ENCODE results near the gene BPI. TPM values are rescaled to one million over a fixed set of nuclear protein-coding genes. Genes with fewer than 3 reads are reported as not detected.
A peak's percentile ranks its signal among the peaks of the same experiment; 100 is the strongest.

BPI gene
- total and polyA plus RNA-seq, 4 donors: 0.31 to 5.6 (median 1.1) TPM

GRCh38 chr20:38269715-38270114, 34.2 kb upstream of the BPI start:
- 85 to 92% methylated on average over 6 of the region's 6 CpGs for WGBS, 2 donors
- H3K4me3 ChIP-seq: no peak overlapping the region
- no peak for ATAC-seq (ENCODE audit: insufficient read depth, low FRiP score)
- peaks cover 0 to 6% (median 0%) of the 10 kb centered on the region in 5 donors for H3K4me1 ChIP-seq (ENCODE audit: control insufficient read depth in 5 of 5, insufficient read depth in 5 of 5, low read length in 5 of 5)
- H3K9ac ChIP-seq (ENCODE audit: insufficient read depth in 1 of 2, low read length in 2 of 2): no peak overlapping the region
- peaks cover 0 to 2% (median 0%) of the 10 kb centered on the region in 4 donors for H3K9me3 ChIP-seq (ENCODE audit: control insufficient read depth in 4 of 4, insufficient read depth in 3 of 4, low read length in 3 of 4)
- no peaks in the 10 kb centered on the region for H3K36me3 ChIP-seq (ENCODE audit: control insufficient read depth in 4 of 4, insufficient read depth in 4 of 4, low read length in 4 of 4)
- DNase-seq: no peak
- TF ChIP-seq CTCF (IDR thresholded peaks at IDR 0.05; ENCODE audit: control extremely low read depth, extremely low read depth): no peak
- H3K27ac ChIP-seq (ENCODE audit: low read depth in 1 of 2, low read length in 1 of 2): no peak overlapping the region
- H3K27me3 ChIP-seq (ENCODE audit: control insufficient read depth in 3 of 3, insufficient read depth in 3 of 3, low read length in 2 of 3): no peaks in the 10 kb centered on the region

GRCh38 chr20:38270869-38271605, 32.9 kb upstream of the BPI start:
- Histone ChIP-seq H3K9me3 (ENCODE audit: control insufficient read depth in 4 of 4, insufficient read depth in 3 of 4, low read length in 3 of 4) (no peaks in the 10 kb centered on the region), H3K27ac (ENCODE audit: low read depth in 1 of 2, low read length in 1 of 2) (no peak overlapping the region), H3K4me3 (no peak overlapping the region), H3K9ac (ENCODE audit: insufficient read depth in 1 of 2, low read length in 2 of 2) (no peak overlapping the region), H3K36me3 (ENCODE audit: control insufficient read depth in 4 of 4, insufficient read depth in 4 of 4, low read length in 4 of 4) (no peaks in the 10 kb centered on the region), H3K4me1 (ENCODE audit: control insufficient read depth in 5 of 5, insufficient read depth in 5 of 5, low read length in 5 of 5) (peaks cover 0 to 6% (median 0%) of the 10 kb centered on the region in 5 donors), H3K27me3 (ENCODE audit: control insufficient read depth in 3 of 3, insufficient read depth in 3 of 3, low read length in 2 of 3) (no peaks in the 10 kb centered on the region)
- DNase-seq: peak in 1 of 3 donors; percentile 43
- no peak for TF ChIP-seq CTCF (IDR thresholded peaks at IDR 0.05; ENCODE audit: control extremely low read depth, extremely low read depth)
- 69 to 82% methylated on average over 10 of the region's 10 CpGs for WGBS, 2 donors
- ATAC-seq (ENCODE audit: insufficient read depth, low FRiP score): no peak

GRCh38 chr20:38271608-38272120, 32.3 kb upstream of the BPI start:
- Histone ChIP-seq H3K9me3 (ENCODE audit: control insufficient read depth in 4 of 4, insufficient read depth in 3 of 4, low read length in 3 of 4) (no peaks in the 10 kb centered on the region), H3K9ac (ENCODE audit: insufficient read depth in 1 of 2, low read length in 2 of 2) (no peak overlapping the region), H3K36me3 (ENCODE audit: control insufficient read depth in 4 of 4, insufficient read depth in 4 of 4, low read length in 4 of 4) (no peaks in the 10 kb centered on the region), H3K4me1 (ENCODE audit: control insufficient read depth in 5 of 5, insufficient read depth in 5 of 5, low read length in 5 of 5) (peaks cover 0 to 6% (median 0%) of the 10 kb centered on the region in 5 donors), H3K27ac (ENCODE audit: low read depth in 1 of 2, low read length in 1 of 2) (no peak overlapping the region), H3K27me3 (ENCODE audit: control insufficient read depth in 3 of 3, insufficient read depth in 3 of 3, low read length in 2 of 3) (no peaks in the 10 kb centered on the region), H3K4me3 (no peak overlapping the region)
- ATAC-seq (ENCODE audit: insufficient read depth, low FRiP score) (no peak), DNase-seq (no peak)
- TF ChIP-seq CTCF (IDR thresholded peaks at IDR 0.05; ENCODE audit: control extremely low read depth, extremely low read depth): no peak
- 93 to 96% methylated on average over 2 of the region's 2 CpGs for WGBS, 2 donors

Data from lung (tissue), 12 donors.